Stomach (tissue), 9 donors: Measurements from ENCODE around the gene GLRX5. TPM values are rescaled to one million over a fixed set of nuclear protein-coding genes. Genes with fewer than 3 reads are reported as not detected.

Experiments
- DNase-seq, 2 donors: peaks; one replicate each; pipeline versions ENCODE4 v3.0.0 to v3.0.0-alpha.2; 2013 to 2019
- H3K27ac ChIP-seq, 5 donors: fragments of 200-600 bp in 4 of 5; sonication (generic) in 4 of 5; one replicate each; pipeline ENCODE4 v1.5.1; 2013 to 2019; ENCODE audit warnings: mild to moderate bottlenecking in 1 of 5, moderate library complexity in 1 of 5
- H3K27me3 ChIP-seq, 3 donors: fragments of 200-600 bp; sonication (generic); one replicate each; pipeline ENCODE4 v1.5.1; 2017 to 2019; ENCODE audit warnings: mixed run types in 1 of 3
- H3K36me3 ChIP-seq, 4 donors: fragments of 200-600 bp; sonication (generic); 1 replicate in 3 of 4; 2 replicates in 1 of 4; pipeline ENCODE4 v1.5.1; 2016 to 2019
- H3K4me1 ChIP-seq, 4 donors: fragments of 200-600 bp; sonication (generic); one replicate each; pipeline ENCODE4 v1.5.1; 2016 to 2019
- H3K4me3 ChIP-seq, 4 donors: fragments of 200-600 bp; sonication (generic) in 3 of 4; one replicate each; pipeline ENCODE4 v1.5.1; 2016 to 2019; ENCODE audit warnings: mild to moderate bottlenecking in 1 of 4
- H3K9me3 ChIP-seq, 4 donors: fragments of 200-600 bp; sonication (generic); one replicate each; pipeline ENCODE4 v1.5.1; 2016 to 2019
- CTCF ChIP-seq, 7 experiments: fragments of 450-650 bp in 4 of 7; fragments of 200-600 bp in 3 of 7; sonication (generic) in 3 of 7; IDR thresholded peaks; one replicate each; pipeline ENCODE4 v1.5.1; 2016 to 2019; ENCODE audit warnings: antibody characterized with exemption in 7 of 7, control low read depth in 2 of 7, mild to moderate bottlenecking in 1 of 7
- EP300 ChIP-seq: sonication (generic); formaldehyde crosslinking; IDR thresholded peaks from one replicate; pipeline ENCODE4 v1.6.1; 2017; ENCODE audit warnings: antibody characterized with exemption
- POLR2A ChIP-seq, 4 donors: fragments of 450-650 bp; IDR thresholded peaks; one replicate each; pipeline ENCODE4 v1.6.1; 2016; ENCODE audit warnings: antibody characterized with exemption in 4 of 4, control low read depth in 2 of 4, mild to moderate bottlenecking in 1 of 4, moderate library complexity in 1 of 4
- POLR2AphosphoS5 ChIP-seq, 3 donors: sonication (generic); formaldehyde crosslinking; IDR thresholded peaks; one replicate each; pipeline ENCODE4 v1.6.1; 2016; ENCODE audit warnings: antibody characterized with exemption in 3 of 3
- WGBS, 5 donors: extraction: QIAGEN DNeasy Blood & Tissue Kit in 3 of 5; methylation state at CpG; one replicate each; pipeline versions ENCODE4 v1.1.5 to v1.1.7; 2013 to 2018; 5-methylcytosine and 5-hydroxymethylcytosine counted together
- intact Hi-C: fragments of 100-400 bp; cut with DNase I; formaldehyde crosslinking; loops from one replicate; pipeline ENCODE4 v1.15.1; 2023; ENCODE audit warnings: low total_unique reads
- polyA plus RNA-seq, 3 donors: library from polyadenylated mRNA; stranded (reverse); fragments of 200-250 nt; gene quantifications; one replicate each; pipeline ENCODE4 v1.2.3, GENCODE V29; 2013
- total RNA-seq, 5 donors: library from RNA; depleted of rRNA; stranded (reverse); fragments of >200 nt; gene quantifications; one replicate each; pipeline versions ENCODE4 v1.1.0 to v1.2.3, GENCODE V29; 2014 to 2016
- donor health status: healthy with polysubstance abuse.
- donor health status: Bipolar disorder and iron deficiency.
- donor health status: healthy.

Gene GLRX5
- total and polyA plus RNA-seq, 8 donors: 29.5 to 316 (median 40.5) TPM

DNA sequence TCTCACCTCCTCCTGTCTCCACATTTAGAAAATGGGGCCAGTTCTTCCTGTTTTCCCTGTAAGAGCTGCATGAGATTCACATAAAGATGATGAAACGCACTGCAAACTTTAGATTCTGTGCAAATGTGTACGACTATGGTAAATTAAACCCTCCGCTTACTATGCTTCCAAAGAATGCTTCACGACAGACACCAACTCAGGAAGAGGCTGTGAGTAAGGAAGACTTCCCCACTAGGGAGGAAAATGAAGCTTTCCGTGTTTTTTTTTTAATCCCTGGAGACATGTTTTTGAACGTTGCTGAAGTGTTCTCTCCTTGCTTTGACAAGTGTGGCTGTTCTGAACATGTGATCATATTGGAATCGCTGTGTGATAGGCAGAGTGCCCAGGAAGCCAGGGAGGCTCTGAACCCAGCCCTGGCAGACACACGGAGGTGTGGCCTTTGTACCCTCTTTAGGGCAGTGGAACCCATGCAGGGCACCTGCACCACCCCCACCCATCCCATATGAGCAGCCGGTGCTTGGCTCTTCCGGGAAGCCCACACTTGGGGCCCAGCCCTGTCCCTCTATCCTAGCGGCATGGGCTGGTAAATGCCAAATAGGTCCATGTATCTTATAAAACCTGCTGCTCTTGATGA is 10.9 kb upstream of the GLRX5 start:
- WGBS, 5 donors: 27 to 41% (median 31%) methylated on average over 11 of the region's 11 CpGs
- H3K4me1 ChIP-seq: peaks cover 29 to 80% (median 47%) of the 10 kb centered on the region in 4 donors
- peaks cover 0 to 3% (median 0%) of the 10 kb centered on the region in 4 donors for H3K36me3 ChIP-seq
- no peaks in the 10 kb centered on the region for H3K9me3 ChIP-seq
- intact Hi-C loops: no loop called here
- no peaks in the 10 kb centered on the region for H3K27me3 ChIP-seq
- TF ChIP-seq POLR2AphosphoS5 (IDR thresholded peaks at IDR 0.05) (no peak), EP300 (no peak), CTCF (IDR thresholded peaks at IDR 0.05) (no peak), POLR2A (IDR thresholded peaks at IDR 0.05) (no peak)
- peak; percentile 45 to 56 for DNase-seq
- no peak overlapping the region for H3K4me3 ChIP-seq
- peak overlapping the region; percentile 25 to 51 (median 33) for H3K27ac ChIP-seq

- Histone ChIP-seq H3K9me3 (no peaks in the 10 kb centered on the region), H3K27me3 (no peaks in the 10 kb centered on the region), H3K4me3 (no peak overlapping the region), H3K36me3 (peaks cover 0 to 10% (median 3%) of the 10 kb centered on the region in 4 donors), H3K27ac (peak overlapping the region in 1 of 5 donors; percentile 33), H3K4me1 (peaks cover 20 to 72% (median 38%) of the 10 kb centered on the region in 4 donors)
- no peak for DNase-seq
- intact Hi-C loops: loop anchor here (5.0 kb wide), 1 partner anchor 83 kb away; no protein-coding TSS in a partner anchor
- 81 to 89% (median 86%) methylated on average over 6 of the region's 6 CpGs for WGBS, 5 donors
- TF ChIP-seq POLR2AphosphoS5 (IDR thresholded peaks at IDR 0.05): no peak
- no peak for TF ChIP-seq POLR2A (IDR thresholded peaks at IDR 0.05)
- TF ChIP-seq EP300: no peak
- TF ChIP-seq CTCF (IDR thresholded peaks at IDR 0.05): no peak
Measured at GRCh38 chr14:95524706-95525512, 9.9 kb upstream of the GLRX5 start.

DNA sequence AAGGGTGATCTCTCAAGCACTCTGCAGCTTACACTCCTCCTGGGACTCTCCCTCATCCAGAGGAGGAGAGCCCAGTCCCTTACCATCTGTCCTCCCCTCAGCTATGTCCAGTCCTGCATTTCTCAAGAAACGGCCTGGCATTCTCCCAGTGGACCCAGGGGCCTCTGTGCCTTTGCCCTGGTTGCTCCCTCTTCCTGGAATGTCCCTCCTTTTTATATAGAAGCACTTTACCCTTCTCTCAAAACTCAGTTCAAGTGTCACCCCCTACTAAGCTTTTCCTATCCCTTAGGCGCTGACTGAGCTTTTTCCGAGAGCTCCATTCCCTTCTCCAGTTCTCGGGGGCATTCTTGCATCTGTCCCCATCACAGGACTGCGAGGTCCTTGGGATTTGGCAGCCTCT is 8.9 kb upstream of the GLRX5 start:
- H3K4me3 ChIP-seq: no peak overlapping the region
- H3K36me3 ChIP-seq: peaks cover 0 to 10% (median 3%) of the 10 kb centered on the region in 4 donors
- no peaks in the 10 kb centered on the region for H3K27me3 ChIP-seq
- no peak for DNase-seq
- intact Hi-C loops: loop anchor here (5.0 kb wide), 1 partner anchor 84 kb away; no protein-coding TSS in a partner anchor
- H3K27ac ChIP-seq: peak overlapping the region in 2 of 5 donors; percentile 73 to 77
- TF ChIP-seq EP300 (no peak), POLR2AphosphoS5 (IDR thresholded peaks at IDR 0.05) (no peak), CTCF (IDR thresholded peaks at IDR 0.05) (no peak), POLR2A (IDR thresholded peaks at IDR 0.05) (no peak)
- 74 to 84% (median 81%) methylated on average over 5 of the region's 5 CpGs for WGBS, 5 donors
- H3K4me1 ChIP-seq: peaks cover 17 to 71% (median 41%) of the 10 kb centered on the region in 4 donors
- no peaks in the 10 kb centered on the region for H3K9me3 ChIP-seq
